Transverse colon (tissue), 4 donors: ENCODE measurements around the gene GNAQ. TPM values are rescaled to one million over a fixed set of nuclear protein-coding genes. Genes with fewer than 3 reads are reported as not detected.
"Not testable (repeated sequence)": the region's sequence is repeated elsewhere in the genome, so short reads cannot be mapped to it uniquely, and the experiment has no call there.

Experiments used
- DNase-seq: peaks from one replicate; pipeline ENCODE4 v3.0.0-alpha.2; 2019
- H3K27ac ChIP-seq, 4 donors: fragments of 200-600 bp; sonication (generic); 2 replicates each; pipeline ENCODE4 v1.5.1; 2016 to 2018; ENCODE audit warnings: inconsistent platforms in 4 of 4
- H3K27me3 ChIP-seq: fragments of 200-600 bp; sonication (generic); 2 replicates; pipeline ENCODE4 v1.5.1; 2017; ENCODE audit warnings: inconsistent platforms
- H3K36me3 ChIP-seq, 4 donors: fragments of 200-600 bp; sonication (generic); 2 replicates each; pipeline ENCODE4 v1.5.1; 2017 to 2019; ENCODE audit warnings: inconsistent platforms in 4 of 4
- H3K4me1 ChIP-seq, 4 donors: fragments of 200-600 bp; sonication (generic); 2 replicates each; pipeline ENCODE4 v1.5.1; 2017 to 2020; ENCODE audit warnings: inconsistent platforms in 4 of 4
- H3K4me3 ChIP-seq, 4 donors: fragments of 200-600 bp; sonication (generic); 1 replicate in 1 of 4; 2 replicates in 3 of 4; pipeline versions ENCODE4 v1.5.1 to v1.6.1; 2017 to 2019; ENCODE audit warnings: inconsistent platforms in 4 of 4
- H3K9me3 ChIP-seq, 2 donors: fragments of 200-600 bp; sonication (generic); 2 replicates each; pipeline ENCODE4 v1.5.1; 2017 to 2019; ENCODE audit warnings: inconsistent platforms in 2 of 2
- CTCF ChIP-seq, 5 experiments: fragments of 200-600 bp in 3 of 5; fragments of 450-650 bp in 2 of 5; sonication (generic) in 3 of 5; IDR thresholded peaks; 1 replicate in 2 of 5; 2 replicates in 3 of 5; pipeline ENCODE4 v1.5.1; 2016 to 2017; ENCODE audit warnings: antibody characterized with exemption in 5 of 5, inconsistent platforms in 3 of 5, mild to moderate bottlenecking in 2 of 5, moderate library complexity in 1 of 5
- EP300 ChIP-seq: sonication (generic); formaldehyde crosslinking; IDR thresholded peaks from one replicate; pipeline ENCODE4 v1.6.1; 2017; ENCODE audit warnings: antibody characterized with exemption, low read depth
- POLR2A ChIP-seq: fragments of 450-650 bp; IDR thresholded peaks from one replicate; pipeline ENCODE4 v1.6.1; 2016; ENCODE audit warnings: antibody characterized with exemption, mild to moderate bottlenecking, moderate library complexity
- POLR2AphosphoS5 ChIP-seq, 3 donors: sonication (generic); formaldehyde crosslinking; IDR thresholded peaks; one replicate each; pipeline ENCODE4 v1.6.1; 2016; ENCODE audit warnings: antibody characterized with exemption in 3 of 3
- WGBS, 2 donors: methylation state at CpG; one replicate each; pipeline ENCODE4 v1.1.5; 2018; ENCODE audit warnings: low coverage in 1 of 2; 5-methylcytosine and 5-hydroxymethylcytosine counted together
- in situ Hi-C, 4 donors: fragments of 200-750 bp; cut with MboI; loops; one replicate each; pipeline versions ENCODE4 v1.15.0 to v1.15.1; 2017; ENCODE audit warnings: low sequenced_read_pairs in 3 of 4, low pct_ligation_motif_present in 1 of 4, low pct_unique_long_range_greater_than_20kb in 1 of 4
- intact Hi-C: fragments of 100-400 bp; cut with DNase I; formaldehyde crosslinking; loops from one replicate; pipeline ENCODE4 v1.15.1; 2023; ENCODE audit warnings: low total_unique reads
- total RNA-seq, 4 donors: library from RNA; depleted of rRNA; stranded (reverse); fragments of >200 nt; gene quantifications; one replicate each; pipeline ENCODE4 v1.1.0, GENCODE V29; 2016

The GNAQ gene
- total RNA-seq, 4 donors from 2014 or later, result 36.3 to 54.9 (median 47.1) TPM

GRCh38 chr9:77697238-77697984, 334.2 kb downstream of the GNAQ start:
- 100% methylated on average over 1 of the region's 1 CpG; no CpG with 5 or more reads in 1 of the 2 donors for WGBS, 2 donors
- intact Hi-C loops, result no loop called here
- Histone ChIP-seq H3K27me3 (no peaks in the 10 kb centered on the region), H3K9me3 (no peaks in the 10 kb centered on the region), H3K27ac (no peak overlapping the region), H3K36me3 (no peaks in the 10 kb centered on the region), H3K4me3 (no peak overlapping the region), H3K4me1 (no peaks in the 10 kb centered on the region)
- DNase-seq, result no peak
- in situ Hi-C loops, result no loop called here
- TF ChIP-seq EP300 (no peak), POLR2A (no peak), CTCF (IDR thresholded peaks at IDR 0.05) (no peak), POLR2AphosphoS5 (IDR thresholded peaks at IDR 0.05) (no peak)

GRCh38 chr9:77690723-77691122, 340.9 kb downstream of the GNAQ start:
- H3K4me1 ChIP-seq, H3K36me3 ChIP-seq, intact Hi-C loops, H3K4me3 ChIP-seq, H3K9me3 ChIP-seq, H3K27me3 ChIP-seq, DNase-seq, H3K27ac ChIP-seq, in situ Hi-C loops: not testable (repeated sequence)
- WGBS, 2 donors, result 88 to 100% methylated on average over 2 to 3 of the region's 3 CpGs

GRCh38 chr9:77690119-77690518, 341.5 kb downstream of the GNAQ start:
- H3K27ac ChIP-seq, H3K36me3 ChIP-seq, H3K4me1 ChIP-seq, H3K9me3 ChIP-seq, in situ Hi-C loops, DNase-seq, H3K4me3 ChIP-seq, H3K27me3 ChIP-seq, intact Hi-C loops: not testable (repeated sequence)
- WGBS, 2 donors, result 69 to 83% methylated on average over 1 to 3 of the region's 3 CpGs

- H3K4me1 ChIP-seq, H3K36me3 ChIP-seq, H3K27ac ChIP-seq, DNase-seq, H3K9me3 ChIP-seq, intact Hi-C loops, in situ Hi-C loops, H3K4me3 ChIP-seq, H3K27me3 ChIP-seq: not testable (repeated sequence)
- 93 to 100% methylated on average over 1 to 11 of the region's 11 CpGs for WGBS, 2 donors
Measured at GRCh38 chr9:77687737-77688136, 343.9 kb downstream of the GNAQ start.

GRCh38 chr9:77680581-77680980, 351.0 kb downstream of the GNAQ start:
- Histone ChIP-seq H3K4me1 (peaks cover 0 to 6% (median 2%) of the 10 kb centered on the region in 4 donors), H3K27ac (no peak overlapping the region), H3K27me3 (no peaks in the 10 kb centered on the region), H3K4me3 (no peak overlapping the region), H3K9me3 (no peaks in the 10 kb centered on the region), H3K36me3 (no peaks in the 10 kb centered on the region)
- intact Hi-C loops (no loop called here), in situ Hi-C loops (no loop called here)
- no peak for DNase-seq
- WGBS, 2 donors, result 74 to 100% methylated on average over 1 to 5 of the region's 5 CpGs
- TF ChIP-seq POLR2AphosphoS5 (IDR thresholded peaks at IDR 0.05) (no peak), EP300 (no peak), POLR2A (no peak), CTCF (IDR thresholded peaks at IDR 0.05) (no peak)
